MM.1S (cell line): Measurements from ENCODE around the gene NUB1.

Source experiments
- EZH2 ChIP-seq: fragments of 300-600 bp; sonication (generic); optimal IDR thresholded peaks from 2 replicates; pipeline ENCODE3; 2017; ENCODE audit warnings: low read depth, mild to moderate bottlenecking, antibody characterized with exemption, low read length, mixed read lengths
- TF ChIP-seq, protein P1 (sequence below): fragments of 300-600 bp; sonication (generic); IDR thresholded peaks from 2 replicates; pipeline ENCODE4 v1.5.1; 2016; ENCODE audit warnings: antibody characterized with exemption, low read length, mixed read lengths

- TF ChIP-seq, protein P1, sequence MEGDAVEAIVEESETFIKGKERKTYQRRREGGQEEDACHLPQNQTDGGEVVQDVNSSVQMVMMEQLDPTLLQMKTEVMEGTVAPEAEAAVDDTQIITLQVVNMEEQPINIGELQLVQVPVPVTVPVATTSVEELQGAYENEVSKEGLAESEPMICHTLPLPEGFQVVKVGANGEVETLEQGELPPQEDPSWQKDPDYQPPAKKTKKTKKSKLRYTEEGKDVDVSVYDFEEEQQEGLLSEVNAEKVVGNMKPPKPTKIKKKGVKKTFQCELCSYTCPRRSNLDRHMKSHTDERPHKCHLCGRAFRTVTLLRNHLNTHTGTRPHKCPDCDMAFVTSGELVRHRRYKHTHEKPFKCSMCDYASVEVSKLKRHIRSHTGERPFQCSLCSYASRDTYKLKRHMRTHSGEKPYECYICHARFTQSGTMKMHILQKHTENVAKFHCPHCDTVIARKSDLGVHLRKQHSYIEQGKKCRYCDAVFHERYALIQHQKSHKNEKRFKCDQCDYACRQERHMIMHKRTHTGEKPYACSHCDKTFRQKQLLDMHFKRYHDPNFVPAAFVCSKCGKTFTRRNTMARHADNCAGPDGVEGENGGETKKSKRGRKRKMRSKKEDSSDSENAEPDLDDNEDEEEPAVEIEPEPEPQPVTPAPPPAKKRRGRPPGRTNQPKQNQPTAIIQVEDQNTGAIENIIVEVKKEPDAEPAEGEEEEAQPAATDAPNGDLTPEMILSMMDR = no peak
- no peak for TF ChIP-seq EZH2
Observed at GRCh38 chr7:151420144-151420543, 78.5 kb downstream of the NUB1 start.
